Liver (tissue), 3 donors: ENCODE measurements around the gene STX16.

ENCODE experiments used
- ATF3 ChIP-seq: IDR thresholded peaks from 2 replicates; pipeline ENCODE4 v1.6.1; 2016; ENCODE audit warnings: antibody characterized with exemption
- EGR1 ChIP-seq, 2 donors: IDR thresholded peaks; 2 replicates each; pipeline ENCODE4 v1.6.1; 2016 to 2018; ENCODE audit warnings: antibody characterized with exemption in 2 of 2, low read depth in 2 of 2
- GABPA ChIP-seq, 2 donors: IDR thresholded peaks in 1 of 2; conservative IDR thresholded peaks in 1 of 2; 2 replicates each; pipeline ENCODE4 v1.6.1; 2016; ENCODE audit warnings: antibody characterized with exemption in 2 of 2, mild to moderate bottlenecking in 1 of 2, moderate library complexity in 1 of 2
- HNF4G ChIP-seq: IDR thresholded peaks from 2 replicates; pipeline ENCODE4 v1.6.1; 2016; ENCODE audit warnings: antibody characterized with exemption
- MAX ChIP-seq: IDR thresholded peaks from 2 replicates; pipeline ENCODE4 v1.6.1; 2016; ENCODE audit warnings: antibody characterized with exemption
- RAD21 ChIP-seq, 2 donors: IDR thresholded peaks; 2 replicates each; pipeline ENCODE4 v1.6.1; 2016; ENCODE audit warnings: antibody characterized with exemption in 2 of 2, mild to moderate bottlenecking in 2 of 2
- RXRA ChIP-seq, 2 donors: IDR thresholded peaks; 2 replicates each; pipeline ENCODE4 v1.6.1; 2017 to 2018; ENCODE audit warnings: antibody characterized with exemption in 2 of 2, mild to moderate bottlenecking in 1 of 2
- TAF1 ChIP-seq: conservative IDR thresholded peaks from 2 replicates; pipeline ENCODE4 v1.6.1; 2016; ENCODE audit warnings: antibody characterized with exemption, mild to moderate bottlenecking
- YY1 ChIP-seq: IDR thresholded peaks from 2 replicates; pipeline ENCODE4 v1.6.1; 2016; ENCODE audit warnings: antibody characterized with exemption, mild to moderate bottlenecking
- ZBTB33 ChIP-seq: IDR thresholded peaks from 2 replicates; pipeline ENCODE4 v1.6.1; 2016; ENCODE audit warnings: antibody characterized with exemption
- TF ChIP-seq, protein P1 (sequence below): fragments of 150-350 bp; IDR thresholded peaks from 2 replicates; pipeline ENCODE4 v1.5.1; 2017; ENCODE audit warnings: improper control_type of control experiment, low read depth, low read length; ENCODE audit not compliant: missing input control
- TF ChIP-seq, protein P2 (sequence below): IDR thresholded peaks from 2 replicates; pipeline ENCODE4 v1.6.1; 2016; ENCODE audit warnings: antibody characterized with exemption, mild to moderate bottlenecking
- donor health status: healthy.
- donor health status: healthy.

DNA sequence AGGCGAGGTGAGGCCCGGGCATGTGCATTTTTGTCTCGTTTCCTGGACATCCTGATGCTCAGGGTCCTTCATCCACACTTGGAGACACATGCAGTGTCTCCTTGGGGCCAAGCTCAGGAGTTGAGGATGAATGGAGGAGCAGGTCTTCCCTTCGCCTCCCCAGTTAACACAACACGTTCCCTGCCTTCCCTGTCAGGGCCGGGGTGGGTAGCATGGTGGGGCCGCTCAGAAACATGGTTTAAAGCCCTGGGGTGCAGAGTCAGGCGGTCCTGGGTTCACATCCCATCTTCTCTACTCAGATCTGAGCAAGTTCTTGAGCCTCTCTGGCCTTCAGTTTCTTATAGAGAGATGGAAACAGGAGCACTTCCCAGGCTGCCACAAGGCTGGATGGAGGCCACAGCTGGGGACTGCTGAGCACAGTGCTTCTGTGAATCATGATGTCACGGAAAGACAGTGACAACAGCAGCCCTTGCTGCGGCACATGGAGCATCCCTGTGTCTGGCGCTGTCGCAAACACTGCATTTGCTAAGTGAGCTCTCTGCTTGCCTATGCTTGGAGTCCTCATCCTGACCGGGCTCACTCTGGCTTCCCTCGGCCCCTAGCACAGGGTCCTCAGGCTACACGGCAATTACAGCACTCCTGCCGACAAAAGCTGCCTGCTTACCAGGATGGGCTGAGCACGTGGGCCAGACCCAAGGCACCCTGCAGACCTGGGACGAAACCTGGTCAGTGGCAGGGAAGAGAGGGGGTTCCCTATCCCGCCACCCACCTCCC, 45.6 kb upstream of the STX16 start:
- TF ChIP-seq, protein P1, sequence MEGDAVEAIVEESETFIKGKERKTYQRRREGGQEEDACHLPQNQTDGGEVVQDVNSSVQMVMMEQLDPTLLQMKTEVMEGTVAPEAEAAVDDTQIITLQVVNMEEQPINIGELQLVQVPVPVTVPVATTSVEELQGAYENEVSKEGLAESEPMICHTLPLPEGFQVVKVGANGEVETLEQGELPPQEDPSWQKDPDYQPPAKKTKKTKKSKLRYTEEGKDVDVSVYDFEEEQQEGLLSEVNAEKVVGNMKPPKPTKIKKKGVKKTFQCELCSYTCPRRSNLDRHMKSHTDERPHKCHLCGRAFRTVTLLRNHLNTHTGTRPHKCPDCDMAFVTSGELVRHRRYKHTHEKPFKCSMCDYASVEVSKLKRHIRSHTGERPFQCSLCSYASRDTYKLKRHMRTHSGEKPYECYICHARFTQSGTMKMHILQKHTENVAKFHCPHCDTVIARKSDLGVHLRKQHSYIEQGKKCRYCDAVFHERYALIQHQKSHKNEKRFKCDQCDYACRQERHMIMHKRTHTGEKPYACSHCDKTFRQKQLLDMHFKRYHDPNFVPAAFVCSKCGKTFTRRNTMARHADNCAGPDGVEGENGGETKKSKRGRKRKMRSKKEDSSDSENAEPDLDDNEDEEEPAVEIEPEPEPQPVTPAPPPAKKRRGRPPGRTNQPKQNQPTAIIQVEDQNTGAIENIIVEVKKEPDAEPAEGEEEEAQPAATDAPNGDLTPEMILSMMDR = no peak
- no peak for TF ChIP-seq GABPA (IDR thresholded peaks at IDR 0.05 in 1 of 2, conservative IDR thresholded peaks at IDR 0.05 in 1 of 2)
- no peak for TF ChIP-seq ATF3
- TF ChIP-seq MAX = no peak
- no peak for TF ChIP-seq TAF1
- no peak for TF ChIP-seq HNF4G
- TF ChIP-seq RAD21 (IDR thresholded peaks at IDR 0.05) = no peak
- no peak for TF ChIP-seq RXRA (IDR thresholded peaks at IDR 0.05)
- TF ChIP-seq EGR1 (IDR thresholded peaks at IDR 0.05; ENCODE audit: low read depth in 2 of 2) = no peak
- TF ChIP-seq, protein P2, sequence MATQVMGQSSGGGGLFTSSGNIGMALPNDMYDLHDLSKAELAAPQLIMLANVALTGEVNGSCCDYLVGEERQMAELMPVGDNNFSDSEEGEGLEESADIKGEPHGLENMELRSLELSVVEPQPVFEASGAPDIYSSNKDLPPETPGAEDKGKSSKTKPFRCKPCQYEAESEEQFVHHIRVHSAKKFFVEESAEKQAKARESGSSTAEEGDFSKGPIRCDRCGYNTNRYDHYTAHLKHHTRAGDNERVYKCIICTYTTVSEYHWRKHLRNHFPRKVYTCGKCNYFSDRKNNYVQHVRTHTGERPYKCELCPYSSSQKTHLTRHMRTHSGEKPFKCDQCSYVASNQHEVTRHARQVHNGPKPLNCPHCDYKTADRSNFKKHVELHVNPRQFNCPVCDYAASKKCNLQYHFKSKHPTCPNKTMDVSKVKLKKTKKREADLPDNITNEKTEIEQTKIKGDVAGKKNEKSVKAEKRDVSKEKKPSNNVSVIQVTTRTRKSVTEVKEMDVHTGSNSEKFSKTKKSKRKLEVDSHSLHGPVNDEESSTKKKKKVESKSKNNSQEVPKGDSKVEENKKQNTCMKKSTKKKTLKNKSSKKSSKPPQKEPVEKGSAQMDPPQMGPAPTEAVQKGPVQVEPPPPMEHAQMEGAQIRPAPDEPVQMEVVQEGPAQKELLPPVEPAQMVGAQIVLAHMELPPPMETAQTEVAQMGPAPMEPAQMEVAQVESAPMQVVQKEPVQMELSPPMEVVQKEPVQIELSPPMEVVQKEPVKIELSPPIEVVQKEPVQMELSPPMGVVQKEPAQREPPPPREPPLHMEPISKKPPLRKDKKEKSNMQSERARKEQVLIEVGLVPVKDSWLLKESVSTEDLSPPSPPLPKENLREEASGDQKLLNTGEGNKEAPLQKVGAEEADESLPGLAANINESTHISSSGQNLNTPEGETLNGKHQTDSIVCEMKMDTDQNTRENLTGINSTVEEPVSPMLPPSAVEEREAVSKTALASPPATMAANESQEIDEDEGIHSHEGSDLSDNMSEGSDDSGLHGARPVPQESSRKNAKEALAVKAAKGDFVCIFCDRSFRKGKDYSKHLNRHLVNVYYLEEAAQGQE = no peak
- no peak for TF ChIP-seq YY1
- no peak for TF ChIP-seq ZBTB33
